Smooth muscle cell (in vitro differentiated cells): Measurements from ENCODE around the gene TNS3. TPM values are rescaled to one million over a fixed set of nuclear protein-coding genes. Genes with fewer than 3 reads are reported as not detected.

Experiments
- DNase-seq: peaks from one replicate; lab custom pipeline; 2025; ENCODE audit not compliant: unreplicated experiment; lab: John Stamatoyannopoulos, UW
- H2AFZ ChIP-seq: fragments of 200-600 bp; sonication (generic); 2 replicates; pipeline ENCODE4 v1.6.0; 2016; ENCODE audit warnings: antibody characterized with exemption, low read depth, mild to moderate bottlenecking
- H3F3A ChIP-seq: fragments of 200-600 bp; sonication (generic); 2 replicates; pipeline ENCODE4 v1.6.0; 2017; ENCODE audit warnings: antibody characterized with exemption, low read depth
- H3K27ac ChIP-seq: fragments of 200-600 bp; sonication (generic); 2 replicates; pipeline ENCODE4 v1.5.1; 2016; ENCODE audit warnings: low read depth, mild to moderate bottlenecking
- H3K27me3 ChIP-seq: fragments of 200-600 bp; sonication (generic); 2 replicates; pipeline ENCODE4 v1.6.1; 2016; ENCODE audit warnings: low read depth, mild to moderate bottlenecking
- H3K36me3 ChIP-seq: fragments of 200-600 bp; sonication (generic); 2 replicates; pipeline ENCODE4 v1.5.1; 2016; ENCODE audit warnings: low read depth
- H3K4me1 ChIP-seq: fragments of 200-600 bp; sonication (generic); 2 replicates; pipeline ENCODE4 v1.5.1; 2016; ENCODE audit warnings: low read depth
- H3K4me2 ChIP-seq: fragments of 200-600 bp; sonication (generic); 2 replicates; pipeline ENCODE4 v1.6.0; 2016; ENCODE audit warnings: mild to moderate bottlenecking
- H3K4me3 ChIP-seq: fragments of 200-600 bp; sonication (generic); 2 replicates; pipeline ENCODE4 v1.5.1; 2016; ENCODE audit warnings: mild to moderate bottlenecking
- H3K79me2 ChIP-seq: fragments of 200-600 bp; sonication (generic); 2 replicates; pipeline ENCODE4 v1.6.0; 2016; ENCODE audit warnings: low read depth, mild to moderate bottlenecking
- H3K9ac ChIP-seq: fragments of 200-600 bp; sonication (generic); 2 replicates; pipeline ENCODE4 v1.6.0; 2016; ENCODE audit warnings: low read depth
- H3K9me3 ChIP-seq: fragments of 200-600 bp; sonication (generic); replicated peaks from 2 replicates; pipeline ENCODE4 v1.5.1; 2016; ENCODE audit warnings: low read depth
- H4K20me1 ChIP-seq: fragments of 200-600 bp; sonication (generic); 2 replicates; pipeline ENCODE4 v1.6.0; 2016; ENCODE audit warnings: low read depth
- whole genome bisulfite sequencing: methylation state at CpG from one replicate; pipeline ENCODE4 v1.1.7; 2016; ENCODE audit warnings: low lambda C conversion rate; 5-methylcytosine and 5-hydroxymethylcytosine counted together
- polyA plus RNA-seq: library from polyadenylated mRNA; unstranded; fragments of >200 nt; fragmentation: Nextera tagmentation; extraction: Ambion mirVana; gene quantifications from 2 replicates; pipeline ENCODE4 v1.2.1, GENCODE V29; 2016
- total RNA-seq: library from RNA; depleted of rRNA; stranded (reverse); fragments of >200 nt; gene quantifications from 2 replicates; pipeline ENCODE4 v1.2.3, GENCODE V29; 2014
- TF ChIP-seq, protein P1 (sequence below): fragments of 200-600 bp; sonication (generic); IDR thresholded peaks from 2 replicates; pipeline ENCODE4 v1.5.1; 2017; ENCODE audit warnings: borderline replicate concordance, mild to moderate bottlenecking, antibody characterized with exemption; ENCODE audit not compliant: insufficient read depth, poor library complexity, severe bottlenecking

Gene TNS3
- total and polyA plus RNA-seq, 2 experiments from 2014 or later = 32.6 to 50.5 TPM

DNA sequence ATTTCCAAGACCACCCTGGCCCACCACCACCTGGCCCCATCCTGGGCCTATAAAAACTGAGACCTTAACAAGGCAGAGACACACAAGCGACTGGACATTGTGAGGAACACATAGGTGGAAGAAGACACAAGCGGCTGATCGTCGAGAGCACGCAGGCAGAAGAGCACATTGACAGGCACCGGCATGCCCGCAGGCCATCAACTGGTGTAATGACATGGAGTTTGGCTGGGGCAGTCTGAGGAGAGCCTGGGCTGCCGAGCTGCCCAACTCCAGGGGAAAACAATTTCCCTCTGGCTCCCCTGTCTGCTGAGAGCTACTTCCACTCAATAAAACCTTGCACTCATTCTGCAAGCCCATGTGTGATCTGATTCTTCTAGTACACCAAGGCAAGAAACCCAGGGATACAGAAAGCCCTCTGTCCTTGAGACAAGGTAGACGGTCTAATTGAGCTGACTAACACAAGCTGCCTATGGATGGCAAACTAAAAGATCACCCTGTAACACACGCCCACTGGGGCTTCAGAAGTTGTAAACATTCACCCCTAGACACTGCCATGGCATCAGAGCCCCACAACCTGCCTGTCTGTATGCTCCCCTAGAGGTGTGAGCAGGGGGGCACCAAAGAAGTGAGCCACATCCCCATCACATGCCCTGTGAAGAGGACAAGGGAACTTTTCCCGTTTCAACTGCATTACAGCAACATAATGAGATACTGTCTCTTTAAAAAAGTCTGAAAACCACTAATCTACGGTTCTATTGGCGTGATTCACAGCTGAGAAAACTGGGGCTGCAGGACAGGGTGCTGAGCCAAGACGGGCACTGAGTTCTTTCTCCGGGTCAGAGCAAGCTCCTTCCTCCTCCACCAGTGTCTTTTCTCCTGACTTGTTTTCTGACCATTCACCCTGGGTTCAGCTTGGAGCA is 18.5 kb upstream of the TNS3 start:
- H3K4me2 ChIP-seq = peak overlapping the region; percentile 71
- no peaks in the 10 kb centered on the region for H3K36me3 ChIP-seq
- peak overlapping the region; percentile 35 for H3K9ac ChIP-seq
- no peak for DNase-seq
- TF ChIP-seq, protein P1, sequence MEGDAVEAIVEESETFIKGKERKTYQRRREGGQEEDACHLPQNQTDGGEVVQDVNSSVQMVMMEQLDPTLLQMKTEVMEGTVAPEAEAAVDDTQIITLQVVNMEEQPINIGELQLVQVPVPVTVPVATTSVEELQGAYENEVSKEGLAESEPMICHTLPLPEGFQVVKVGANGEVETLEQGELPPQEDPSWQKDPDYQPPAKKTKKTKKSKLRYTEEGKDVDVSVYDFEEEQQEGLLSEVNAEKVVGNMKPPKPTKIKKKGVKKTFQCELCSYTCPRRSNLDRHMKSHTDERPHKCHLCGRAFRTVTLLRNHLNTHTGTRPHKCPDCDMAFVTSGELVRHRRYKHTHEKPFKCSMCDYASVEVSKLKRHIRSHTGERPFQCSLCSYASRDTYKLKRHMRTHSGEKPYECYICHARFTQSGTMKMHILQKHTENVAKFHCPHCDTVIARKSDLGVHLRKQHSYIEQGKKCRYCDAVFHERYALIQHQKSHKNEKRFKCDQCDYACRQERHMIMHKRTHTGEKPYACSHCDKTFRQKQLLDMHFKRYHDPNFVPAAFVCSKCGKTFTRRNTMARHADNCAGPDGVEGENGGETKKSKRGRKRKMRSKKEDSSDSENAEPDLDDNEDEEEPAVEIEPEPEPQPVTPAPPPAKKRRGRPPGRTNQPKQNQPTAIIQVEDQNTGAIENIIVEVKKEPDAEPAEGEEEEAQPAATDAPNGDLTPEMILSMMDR = no peak
- H3K9me3 ChIP-seq = peaks cover 8% of the 10 kb centered on the region
- H3F3A ChIP-seq = peaks cover 13% of the 10 kb centered on the region
- H3K27ac ChIP-seq = peak overlapping the region; percentile 82
- no peak overlapping the region for H3K4me3 ChIP-seq
- H3K79me2 ChIP-seq = no peaks in the 10 kb centered on the region
- WGBS = 55% methylated on average over 15 of the region's 15 CpGs
- H2AFZ ChIP-seq = peak overlapping the region; percentile 68
- no peaks in the 10 kb centered on the region for H3K27me3 ChIP-seq
- H3K4me1 ChIP-seq = peaks cover 6% of the 10 kb centered on the region
- no peaks in the 10 kb centered on the region for H4K20me1 ChIP-seq

DNA sequence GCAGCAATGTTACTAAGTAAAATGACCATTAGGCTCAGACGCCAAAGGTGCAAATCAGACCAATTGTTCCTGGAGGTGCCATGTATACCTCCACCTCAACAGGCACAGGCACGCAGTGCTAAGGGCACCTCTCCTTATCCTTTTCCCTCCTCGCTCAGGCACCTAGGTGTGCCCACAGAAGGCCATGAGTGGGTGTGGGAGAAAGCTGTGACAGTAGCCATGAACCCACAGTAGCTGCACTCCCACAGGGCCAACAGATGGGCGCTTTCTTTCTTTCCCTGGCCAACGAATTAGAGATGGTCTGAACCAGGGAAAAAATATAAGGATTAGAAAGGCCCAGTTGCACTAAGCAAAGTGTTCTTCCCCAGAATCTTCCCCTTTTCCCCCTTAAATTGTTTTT is 15.5 kb upstream of the TNS3 start:
- Histone ChIP-seq H3F3A (peaks cover 13% of the 10 kb centered on the region), H3K9ac (no peak overlapping the region), H3K36me3 (no peaks in the 10 kb centered on the region), H3K4me1 (peaks cover 6% of the 10 kb centered on the region), H2AFZ (no peak overlapping the region), H3K4me3 (no peak overlapping the region), H3K27ac (no peak overlapping the region), H3K79me2 (no peaks in the 10 kb centered on the region), H3K9me3 (peaks cover 8% of the 10 kb centered on the region), H4K20me1 (no peaks in the 10 kb centered on the region), H3K27me3 (no peaks in the 10 kb centered on the region), H3K4me2 (no peak overlapping the region)
- TF ChIP-seq, protein P1 = no peak
- no peak for DNase-seq
- 94% methylated on average over 5 of the region's 5 CpGs for WGBS

DNA sequence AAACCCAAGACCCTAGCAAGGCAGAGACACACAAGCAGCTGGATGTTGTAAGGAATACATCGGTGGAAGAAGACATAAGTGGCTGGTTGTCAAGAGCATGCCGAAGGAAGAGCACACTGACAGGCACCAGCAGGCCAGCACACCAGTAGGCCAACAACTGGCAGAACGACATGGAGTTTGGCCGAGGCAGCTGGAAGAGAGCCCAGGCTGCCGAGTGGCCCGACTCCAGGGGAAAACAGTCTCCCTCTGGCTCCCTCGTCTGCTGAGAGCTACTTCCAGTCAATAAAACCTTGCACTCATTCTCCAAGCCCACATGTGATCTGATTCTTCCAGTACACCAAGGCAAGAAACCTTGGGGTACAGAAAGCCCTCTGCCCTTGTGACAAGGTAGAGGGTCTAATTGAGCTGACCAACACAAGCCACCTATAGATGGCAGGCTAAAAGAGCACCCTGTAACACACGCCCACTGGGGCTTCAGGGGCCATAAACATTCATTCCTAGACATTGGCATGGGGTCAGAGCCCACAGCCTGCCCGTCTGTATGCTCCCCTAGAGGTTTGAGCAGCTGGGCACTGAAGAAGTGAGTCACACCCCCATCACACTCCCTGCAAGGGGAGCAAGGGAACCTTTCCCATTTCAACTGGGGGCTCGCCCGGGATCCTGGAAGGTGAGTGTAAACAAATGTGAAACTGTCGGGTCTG is 14.7 kb upstream of the TNS3 start:
- no peak for DNase-seq
- TF ChIP-seq, protein P1 = no peak
- peaks cover 6% of the 10 kb centered on the region for H3F3A ChIP-seq
- H3K4me1 ChIP-seq = peaks cover 13% of the 10 kb centered on the region
- no peak overlapping the region for H3K4me2 ChIP-seq
- H3K36me3 ChIP-seq = no peaks in the 10 kb centered on the region
- H3K9me3 ChIP-seq = peaks cover 8% of the 10 kb centered on the region
- H3K4me3 ChIP-seq = no peak overlapping the region
- H3K27ac ChIP-seq = no peak overlapping the region
- H3K9ac ChIP-seq = no peak overlapping the region
- 91% methylated on average over 12 of the region's 12 CpGs for WGBS
- H4K20me1 ChIP-seq = no peaks in the 10 kb centered on the region
- no peaks in the 10 kb centered on the region for H3K79me2 ChIP-seq
- H2AFZ ChIP-seq = no peak overlapping the region
- H3K27me3 ChIP-seq = no peaks in the 10 kb centered on the region
